Measurements from ENCODE around the gene KCTD4.
"Not testable (repeated sequence)": the region's sequence is repeated elsewhere in the genome, so short reads cannot be mapped to it uniquely, and the experiment has no call there.

KCTD4 gene

GRCh38 chr13:45200701-45201232, at the start of gene KCTD4:
TSS of gene KCTD4 (minus strand) at chr13:45201045. CDS start at chr13:45194567, 6,478 bp downstream.
- DNase-seq: no peak

GRCh38 chr13:45249662-45250061, 48.8 kb upstream of the KCTD4 start:
- no peak for DNase-seq

GRCh38 chr13:45244736-45245135, 43.9 kb upstream of the KCTD4 start:
- not testable (repeated sequence) for DNase-seq

GRCh38 chr13:45243077-45243476, 42.2 kb upstream of the KCTD4 start:
- no peak for DNase-seq

- DNase-seq: no peak
Measured at GRCh38 chr13:45242524-45242923, 41.7 kb upstream of the KCTD4 start.

- DNase-seq: no peak
Measured at GRCh38 chr13:45242070-45242469, 41.2 kb upstream of the KCTD4 start.

- no peak for DNase-seq
Measured at GRCh38 chr13:45240143-45240542, 39.3 kb upstream of the KCTD4 start.

- no peak for DNase-seq
Measured at GRCh38 chr13:45238945-45239795, 38.3 kb upstream of the KCTD4 start.

GRCh38 chr13:45232591-45232990, 31.7 kb upstream of the KCTD4 start:
- no peak for DNase-seq

- DNase-seq: no peak
Measured at GRCh38 chr13:45231722-45232121, 30.9 kb upstream of the KCTD4 start.

- no peak for DNase-seq
Measured at GRCh38 chr13:45231305-45231704, 30.5 kb upstream of the KCTD4 start.

GRCh38 chr13:45229172-45229571, 28.3 kb upstream of the KCTD4 start:
- no peak for DNase-seq

- no peak for DNase-seq
Measured at GRCh38 chr13:45228002-45228401, 27.2 kb upstream of the KCTD4 start.

GRCh38 chr13:45226024-45226423, 25.2 kb upstream of the KCTD4 start:
- no peak for DNase-seq

GRCh38 chr13:45225370-45225769, 24.5 kb upstream of the KCTD4 start:
- DNase-seq: no peak

- no peak for DNase-seq
Measured at GRCh38 chr13:45224176-45224575, 23.3 kb upstream of the KCTD4 start.

GRCh38 chr13:45222919-45223318, 22.1 kb upstream of the KCTD4 start:
- no peak for DNase-seq

GRCh38 chr13:45222516-45222915, 21.7 kb upstream of the KCTD4 start:
- DNase-seq: no peak

- no peak for DNase-seq
Measured at GRCh38 chr13:45220403-45220802, 19.6 kb upstream of the KCTD4 start.

- no peak for DNase-seq
Measured at GRCh38 chr13:45219938-45220375, 19.1 kb upstream of the KCTD4 start.

- DNase-seq: no peak
Measured at GRCh38 chr13:45219123-45219891, 18.5 kb upstream of the KCTD4 start.

- no peak for DNase-seq
Measured at GRCh38 chr13:45218689-45219088, 17.8 kb upstream of the KCTD4 start.

- no peak for DNase-seq
Measured at GRCh38 chr13:45216193-45216592, 15.3 kb upstream of the KCTD4 start.
